Measurements from ENCODE around the gene LAMA2. TPM values are rescaled to one million over a fixed set of nuclear protein-coding genes. Genes with fewer than 3 reads are reported as not detected.

The LAMA2 gene
- total RNA-seq, 1 donor from 2014 or later: 1.4 TPM

DNA sequence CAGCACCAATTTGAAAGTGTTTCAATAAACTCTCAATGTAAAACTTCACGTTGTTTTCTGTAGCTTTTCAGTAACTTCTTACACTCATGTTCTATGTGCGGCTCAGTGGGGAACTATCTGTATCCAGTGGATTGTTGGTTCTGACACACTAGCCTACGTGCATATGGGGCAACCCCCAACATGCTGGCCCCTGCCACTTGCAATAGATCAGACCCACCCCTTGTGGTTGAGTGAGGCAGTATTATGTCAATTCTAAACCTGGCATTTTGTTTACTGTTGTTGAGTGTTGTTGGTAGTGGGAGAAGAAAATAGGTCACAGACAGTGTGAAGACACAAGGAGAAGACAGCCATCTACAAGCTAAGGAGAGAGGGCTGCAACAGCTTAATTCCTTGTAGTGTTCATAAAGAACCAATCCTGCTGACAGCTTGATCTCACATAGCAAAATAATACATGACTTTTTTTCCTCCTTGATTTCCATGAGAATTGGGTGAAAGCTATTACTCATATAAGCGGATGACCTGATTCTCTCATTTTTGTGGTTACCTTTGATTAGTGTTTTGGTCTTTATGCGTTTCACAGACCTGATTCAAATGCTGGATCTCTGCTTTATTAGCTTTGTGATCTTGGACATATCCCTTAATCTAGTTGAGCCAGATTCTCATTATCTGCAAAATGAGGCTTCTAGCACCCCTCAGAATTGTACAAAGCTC, 320.4 kb downstream of the LAMA2 start:
- TF ChIP-seq, protein P1, sequence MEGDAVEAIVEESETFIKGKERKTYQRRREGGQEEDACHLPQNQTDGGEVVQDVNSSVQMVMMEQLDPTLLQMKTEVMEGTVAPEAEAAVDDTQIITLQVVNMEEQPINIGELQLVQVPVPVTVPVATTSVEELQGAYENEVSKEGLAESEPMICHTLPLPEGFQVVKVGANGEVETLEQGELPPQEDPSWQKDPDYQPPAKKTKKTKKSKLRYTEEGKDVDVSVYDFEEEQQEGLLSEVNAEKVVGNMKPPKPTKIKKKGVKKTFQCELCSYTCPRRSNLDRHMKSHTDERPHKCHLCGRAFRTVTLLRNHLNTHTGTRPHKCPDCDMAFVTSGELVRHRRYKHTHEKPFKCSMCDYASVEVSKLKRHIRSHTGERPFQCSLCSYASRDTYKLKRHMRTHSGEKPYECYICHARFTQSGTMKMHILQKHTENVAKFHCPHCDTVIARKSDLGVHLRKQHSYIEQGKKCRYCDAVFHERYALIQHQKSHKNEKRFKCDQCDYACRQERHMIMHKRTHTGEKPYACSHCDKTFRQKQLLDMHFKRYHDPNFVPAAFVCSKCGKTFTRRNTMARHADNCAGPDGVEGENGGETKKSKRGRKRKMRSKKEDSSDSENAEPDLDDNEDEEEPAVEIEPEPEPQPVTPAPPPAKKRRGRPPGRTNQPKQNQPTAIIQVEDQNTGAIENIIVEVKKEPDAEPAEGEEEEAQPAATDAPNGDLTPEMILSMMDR (IDR thresholded peaks at IDR 0.05; ENCODE audit: insufficient read depth, low read length, poor library complexity, severe bottlenecking): no peak
- H3K27me3 ChIP-seq (ENCODE audit: control insufficient read depth, insufficient read depth, low read length): no peaks in the 10 kb centered on the region
- DNase-seq (ENCODE audit: low read depth): no peak
- H3K4me3 ChIP-seq (ENCODE audit: low read depth, low read length): no peak overlapping the region
- H3K36me3 ChIP-seq (ENCODE audit: control insufficient read depth, insufficient read depth, low read length): no peaks in the 10 kb centered on the region

DNA sequence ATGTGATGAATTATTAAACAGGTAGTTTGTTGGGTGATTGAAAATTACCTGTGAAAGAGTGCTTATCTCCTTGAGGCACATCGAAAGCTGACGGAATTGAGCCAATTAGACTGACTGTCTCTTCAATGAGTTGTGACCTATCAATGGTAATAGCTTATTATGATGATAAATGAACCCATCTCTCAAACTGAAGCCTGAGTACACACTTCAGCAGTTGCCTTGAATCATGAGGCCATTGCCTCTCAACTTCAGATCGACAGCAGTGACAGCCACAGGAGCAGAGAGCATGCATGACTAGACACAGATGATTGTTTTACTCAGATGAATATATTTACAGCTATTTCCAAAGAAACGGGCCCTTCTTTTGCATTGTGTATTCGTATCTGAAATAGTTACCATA, 323.9 kb downstream of the LAMA2 start:
- Histone ChIP-seq H3K36me3 (ENCODE audit: control insufficient read depth, insufficient read depth, low read length) (no peaks in the 10 kb centered on the region), H3K4me3 (ENCODE audit: low read depth, low read length) (no peak overlapping the region), H3K27me3 (ENCODE audit: control insufficient read depth, insufficient read depth, low read length) (no peaks in the 10 kb centered on the region)
- no peak for DNase-seq (ENCODE audit: low read depth)
- TF ChIP-seq, protein P1 (IDR thresholded peaks at IDR 0.05; ENCODE audit: insufficient read depth, low read length, poor library complexity, severe bottlenecking): no peak

DNA sequence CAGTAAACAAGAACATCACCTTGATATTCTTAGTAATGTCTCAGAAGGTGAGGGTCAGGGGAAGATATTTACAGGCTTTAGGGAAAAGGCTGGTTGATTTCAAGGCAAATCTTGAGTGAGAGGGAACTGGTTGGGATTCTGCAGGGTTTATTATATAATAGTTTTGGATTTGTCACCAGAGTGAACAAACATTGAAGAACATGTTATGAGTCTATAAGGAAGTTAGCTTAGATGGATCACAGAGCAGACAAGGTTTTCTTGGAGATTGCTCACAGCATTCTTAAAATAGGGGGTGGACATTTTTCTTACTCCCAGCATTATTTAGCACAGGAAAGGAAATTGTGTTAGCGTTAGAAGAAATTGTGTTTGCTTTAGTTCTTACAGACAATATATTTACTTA, 324.9 kb downstream of the LAMA2 start:
- no peaks in the 10 kb centered on the region for H3K27me3 ChIP-seq (ENCODE audit: control insufficient read depth, insufficient read depth, low read length)
- DNase-seq (ENCODE audit: low read depth): no peak
- no peaks in the 10 kb centered on the region for H3K36me3 ChIP-seq (ENCODE audit: control insufficient read depth, insufficient read depth, low read length)
- TF ChIP-seq, protein P1 (IDR thresholded peaks at IDR 0.05; ENCODE audit: insufficient read depth, low read length, poor library complexity, severe bottlenecking): no peak
- H3K4me3 ChIP-seq (ENCODE audit: low read depth, low read length): no peak overlapping the region

DNA sequence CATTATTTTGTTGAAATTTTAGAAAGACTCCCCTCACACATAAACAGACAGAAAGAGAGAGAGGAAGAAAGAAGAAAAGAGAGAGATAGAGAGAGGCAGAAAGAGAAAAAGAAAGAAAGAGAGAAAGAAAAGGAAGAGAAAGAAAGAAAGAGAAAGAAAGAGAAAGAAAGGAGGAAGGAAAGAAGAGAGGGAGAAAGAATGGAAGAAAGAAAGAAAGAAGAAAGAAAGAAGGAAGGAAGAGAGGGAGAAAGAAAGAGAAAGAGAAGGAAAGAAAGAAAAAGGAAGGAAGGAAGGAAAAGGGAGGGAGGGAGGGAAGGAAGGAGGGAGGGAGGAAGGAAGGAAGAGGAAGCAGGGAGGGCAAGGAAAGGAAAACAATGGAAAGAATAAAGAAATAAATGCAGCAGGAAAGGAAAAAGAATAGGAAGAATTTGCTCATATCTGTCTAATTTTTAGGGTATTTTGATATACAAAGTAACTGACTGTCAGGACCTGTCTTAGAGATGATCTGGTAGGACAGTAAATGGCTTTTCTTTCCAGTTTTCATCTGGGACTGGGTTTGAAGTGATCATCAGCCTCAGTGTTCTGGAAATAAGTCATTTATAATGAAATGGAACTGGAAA, 325.6 kb downstream of the LAMA2 start:
- TF ChIP-seq, protein P1 (IDR thresholded peaks at IDR 0.05; ENCODE audit: insufficient read depth, low read length, poor library complexity, severe bottlenecking): no peak
- Histone ChIP-seq H3K4me3 (ENCODE audit: low read depth, low read length) (no peak overlapping the region), H3K36me3 (ENCODE audit: control insufficient read depth, insufficient read depth, low read length) (no peaks in the 10 kb centered on the region), H3K27me3 (ENCODE audit: control insufficient read depth, insufficient read depth, low read length) (no peaks in the 10 kb centered on the region)
- no peak for DNase-seq (ENCODE audit: low read depth)

DNA sequence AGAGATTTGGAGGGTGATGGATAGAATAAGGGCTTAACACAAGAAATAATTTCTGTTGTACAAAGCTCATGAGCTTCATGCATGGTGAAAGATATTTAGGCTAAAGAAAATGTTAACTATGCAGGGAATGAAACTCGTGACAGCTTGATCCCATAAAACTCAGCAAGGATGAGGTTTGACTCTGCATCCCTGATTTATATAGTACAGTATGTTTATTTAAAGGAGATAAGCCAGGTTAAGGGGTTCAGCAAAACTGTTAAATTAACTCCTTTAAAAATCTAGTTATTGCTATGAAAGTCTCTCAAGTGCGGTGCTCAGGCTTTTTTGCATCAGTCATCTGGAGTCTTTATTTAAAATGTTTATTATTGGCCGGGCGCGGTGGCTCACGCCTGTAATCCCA, 326.4 kb downstream of the LAMA2 start:
- no peak for DNase-seq (ENCODE audit: low read depth)
- TF ChIP-seq, protein P1 (IDR thresholded peaks at IDR 0.05; ENCODE audit: insufficient read depth, low read length, poor library complexity, severe bottlenecking): no peak
- Histone ChIP-seq H3K36me3 (ENCODE audit: control insufficient read depth, insufficient read depth, low read length) (no peaks in the 10 kb centered on the region), H3K4me3 (ENCODE audit: low read depth, low read length) (no peak overlapping the region), H3K27me3 (ENCODE audit: control insufficient read depth, insufficient read depth, low read length) (no peaks in the 10 kb centered on the region)

Measured in kidney epithelial cell (primary cell).